Measurements from ENCODE around the gene ABHD8. TPM values are rescaled to one million over a fixed set of nuclear protein-coding genes. Genes with fewer than 3 reads are reported as not detected.
A peak's percentile ranks its signal among the peaks of the same experiment; 100 is the strongest.

ABHD8 gene
- total and polyA plus RNA-seq, 2 of the 13 experiments (the other 11 are each of a cell fraction or from before 2014, with no cell fraction given), result 6.3 to 7.2 TPM

GRCh38 chr19:17337675-17338432 lies 34.6 kb upstream of the ABHD8 start (continued):
- no peak for TF ChIP-seq HMGA1 (CRISPR knock-in tag; conservative IDR thresholded peaks at IDR 0.05)
- peak; percentile 74 for TF ChIP-seq RBFOX2 (IDR thresholded peaks at IDR 0.05; ENCODE audit: low read depth, low read length)
- peak; percentile 73 for TF ChIP-seq CHD2 (IDR thresholded peaks at IDR 0.05; ENCODE audit: low read depth, low read length)
- 0 out of 2 replicates have a peak, but pooled peaks have one; percentile 28 for TF ChIP-seq KAT7 (CRISPR knock-in tag; IDR thresholded peaks at IDR 0.05; ENCODE audit: borderline replicate concordance)
- peak; percentile 11; the same call in 1 of the 2 replicates for TF ChIP-seq RXRA (CRISPR knock-in tag; IDR thresholded peaks at IDR 0.05)
- TF ChIP-seq, protein P1, sequence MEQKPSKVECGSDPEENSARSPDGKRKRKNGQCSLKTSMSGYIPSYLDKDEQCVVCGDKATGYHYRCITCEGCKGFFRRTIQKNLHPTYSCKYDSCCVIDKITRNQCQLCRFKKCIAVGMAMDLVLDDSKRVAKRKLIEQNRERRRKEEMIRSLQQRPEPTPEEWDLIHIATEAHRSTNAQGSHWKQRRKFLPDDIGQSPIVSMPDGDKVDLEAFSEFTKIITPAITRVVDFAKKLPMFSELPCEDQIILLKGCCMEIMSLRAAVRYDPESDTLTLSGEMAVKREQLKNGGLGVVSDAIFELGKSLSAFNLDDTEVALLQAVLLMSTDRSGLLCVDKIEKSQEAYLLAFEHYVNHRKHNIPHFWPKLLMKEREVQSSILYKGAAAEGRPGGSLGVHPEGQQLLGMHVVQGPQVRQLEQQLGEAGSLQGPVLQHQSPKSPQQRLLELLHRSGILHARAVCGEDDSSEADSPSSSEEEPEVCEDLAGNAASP (CRISPR knock-in tag; IDR thresholded peaks at IDR 0.05; ENCODE audit: borderline replicate concordance), result no peak
- TF ChIP-seq, protein P2, sequence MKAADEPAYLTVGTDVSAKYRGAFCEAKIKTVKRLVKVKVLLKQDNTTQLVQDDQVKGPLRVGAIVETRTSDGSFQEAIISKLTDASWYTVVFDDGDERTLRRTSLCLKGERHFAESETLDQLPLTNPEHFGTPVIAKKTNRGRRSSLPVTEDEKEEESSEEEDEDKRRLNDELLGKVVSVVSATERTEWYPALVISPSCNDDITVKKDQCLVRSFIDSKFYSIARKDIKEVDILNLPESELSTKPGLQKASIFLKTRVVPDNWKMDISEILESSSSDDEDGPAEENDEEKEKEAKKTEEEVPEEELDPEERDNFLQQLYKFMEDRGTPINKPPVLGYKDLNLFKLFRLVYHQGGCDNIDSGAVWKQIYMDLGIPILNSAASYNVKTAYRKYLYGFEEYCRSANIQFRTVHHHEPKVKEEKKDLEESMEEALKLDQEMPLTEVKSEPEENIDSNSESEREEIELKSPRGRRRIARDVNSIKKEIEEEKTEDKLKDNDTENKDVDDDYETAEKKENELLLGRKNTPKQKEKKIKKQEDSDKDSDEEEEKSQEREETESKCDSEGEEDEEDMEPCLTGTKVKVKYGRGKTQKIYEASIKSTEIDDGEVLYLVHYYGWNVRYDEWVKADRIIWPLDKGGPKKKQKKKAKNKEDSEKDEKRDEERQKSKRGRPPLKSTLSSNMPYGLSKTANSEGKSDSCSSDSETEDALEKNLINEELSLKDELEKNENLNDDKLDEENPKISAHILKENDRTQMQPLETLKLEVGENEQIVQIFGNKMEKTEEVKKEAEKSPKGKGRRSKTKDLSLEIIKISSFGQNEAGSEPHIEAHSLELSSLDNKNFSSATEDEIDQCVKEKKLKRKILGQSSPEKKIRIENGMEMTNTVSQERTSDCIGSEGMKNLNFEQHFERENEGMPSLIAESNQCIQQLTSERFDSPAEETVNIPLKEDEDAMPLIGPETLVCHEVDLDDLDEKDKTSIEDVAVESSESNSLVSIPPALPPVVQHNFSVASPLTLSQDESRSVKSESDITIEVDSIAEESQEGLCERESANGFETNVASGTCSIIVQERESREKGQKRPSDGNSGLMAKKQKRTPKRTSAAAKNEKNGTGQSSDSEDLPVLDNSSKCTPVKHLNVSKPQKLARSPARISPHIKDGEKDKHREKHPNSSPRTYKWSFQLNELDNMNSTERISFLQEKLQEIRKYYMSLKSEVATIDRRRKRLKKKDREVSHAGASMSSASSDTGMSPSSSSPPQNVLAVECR (CRISPR knock-in tag; IDR thresholded peaks at IDR 0.05; ENCODE audit: borderline replicate concordance), result peak; percentile 60; the same call in 1 of the 2 replicates
- TF ChIP-seq ATAD3A (CRISPR knock-in tag; IDR thresholded peaks at IDR 0.05), result no peak
- no peak for TF ChIP-seq DBP (CRISPR knock-in tag; IDR thresholded peaks at IDR 0.05; ENCODE audit: not compliant biosample characterization)
- TF ChIP-seq ETS1 (CRISPR knock-in tag; IDR thresholded peaks at IDR 0.05), result no peak
- TF ChIP-seq ZNF773 (CRISPR knock-in tag; IDR thresholded peaks at IDR 0.05; ENCODE audit: borderline replicate concordance), result 0 out of 2 replicates have a peak, but pooled peaks have one; percentile 67
- TF ChIP-seq ZNF761 (CRISPR knock-in tag; conservative IDR thresholded peaks at IDR 0.05), result no peak
- TF ChIP-seq, protein P3, sequence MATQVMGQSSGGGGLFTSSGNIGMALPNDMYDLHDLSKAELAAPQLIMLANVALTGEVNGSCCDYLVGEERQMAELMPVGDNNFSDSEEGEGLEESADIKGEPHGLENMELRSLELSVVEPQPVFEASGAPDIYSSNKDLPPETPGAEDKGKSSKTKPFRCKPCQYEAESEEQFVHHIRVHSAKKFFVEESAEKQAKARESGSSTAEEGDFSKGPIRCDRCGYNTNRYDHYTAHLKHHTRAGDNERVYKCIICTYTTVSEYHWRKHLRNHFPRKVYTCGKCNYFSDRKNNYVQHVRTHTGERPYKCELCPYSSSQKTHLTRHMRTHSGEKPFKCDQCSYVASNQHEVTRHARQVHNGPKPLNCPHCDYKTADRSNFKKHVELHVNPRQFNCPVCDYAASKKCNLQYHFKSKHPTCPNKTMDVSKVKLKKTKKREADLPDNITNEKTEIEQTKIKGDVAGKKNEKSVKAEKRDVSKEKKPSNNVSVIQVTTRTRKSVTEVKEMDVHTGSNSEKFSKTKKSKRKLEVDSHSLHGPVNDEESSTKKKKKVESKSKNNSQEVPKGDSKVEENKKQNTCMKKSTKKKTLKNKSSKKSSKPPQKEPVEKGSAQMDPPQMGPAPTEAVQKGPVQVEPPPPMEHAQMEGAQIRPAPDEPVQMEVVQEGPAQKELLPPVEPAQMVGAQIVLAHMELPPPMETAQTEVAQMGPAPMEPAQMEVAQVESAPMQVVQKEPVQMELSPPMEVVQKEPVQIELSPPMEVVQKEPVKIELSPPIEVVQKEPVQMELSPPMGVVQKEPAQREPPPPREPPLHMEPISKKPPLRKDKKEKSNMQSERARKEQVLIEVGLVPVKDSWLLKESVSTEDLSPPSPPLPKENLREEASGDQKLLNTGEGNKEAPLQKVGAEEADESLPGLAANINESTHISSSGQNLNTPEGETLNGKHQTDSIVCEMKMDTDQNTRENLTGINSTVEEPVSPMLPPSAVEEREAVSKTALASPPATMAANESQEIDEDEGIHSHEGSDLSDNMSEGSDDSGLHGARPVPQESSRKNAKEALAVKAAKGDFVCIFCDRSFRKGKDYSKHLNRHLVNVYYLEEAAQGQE (IDR thresholded peaks at IDR 0.05; ENCODE audit: borderline replicate concordance in 1 of 2, low read depth in 1 of 2, low read length in 2 of 2), result no peak
- no peak for TF ChIP-seq NR2C2 (CRISPR knock-in tag; IDR thresholded peaks at IDR 0.05; ENCODE audit: borderline replicate concordance)
- TF ChIP-seq SRSF4 (IDR thresholded peaks at IDR 0.05; ENCODE audit: low read depth, low read length, poor library complexity, severe bottlenecking), result no peak
- TF ChIP-seq SOX5 (CRISPR knock-in tag; IDR thresholded peaks at IDR 0.05; ENCODE audit: borderline replicate concordance), result no peak
- no peak for TF ChIP-seq SNAPC2 (CRISPR knock-in tag; IDR thresholded peaks at IDR 0.05)
